Astrocyte of the cerebellum (primary cell): ENCODE results near the gene ST6GAL1.
"Not testable (repeated sequence)": the region's sequence is repeated elsewhere in the genome, so short reads cannot be mapped to it uniquely, and the experiment has no call there.

Source experiments
- DNase-seq: peaks from one replicate; pipeline ENCODE4 v3.0.0-alpha.2; 2011; ENCODE audit warnings: low read depth
- H3K4me3 ChIP-seq: 2 replicates; pipeline ENCODE4 v1.5.1; 2011; ENCODE audit warnings: mild to moderate bottlenecking, low read depth, low read length, moderate library complexity
- in situ Hi-C: cut with HindIII; loops from 2 replicates; pipeline ENCODE4 v1.10.0; 2017; ENCODE audit warnings: low sequenced_read_pairs
- TF ChIP-seq, protein P1 (sequence below): IDR thresholded peaks from 2 replicates; pipeline ENCODE4 v1.5.1; 2012; ENCODE audit warnings: low read length, low read depth, moderate library complexity, mild to moderate bottlenecking; ENCODE audit errors: missing control alignments

ST6GAL1 gene

DNA sequence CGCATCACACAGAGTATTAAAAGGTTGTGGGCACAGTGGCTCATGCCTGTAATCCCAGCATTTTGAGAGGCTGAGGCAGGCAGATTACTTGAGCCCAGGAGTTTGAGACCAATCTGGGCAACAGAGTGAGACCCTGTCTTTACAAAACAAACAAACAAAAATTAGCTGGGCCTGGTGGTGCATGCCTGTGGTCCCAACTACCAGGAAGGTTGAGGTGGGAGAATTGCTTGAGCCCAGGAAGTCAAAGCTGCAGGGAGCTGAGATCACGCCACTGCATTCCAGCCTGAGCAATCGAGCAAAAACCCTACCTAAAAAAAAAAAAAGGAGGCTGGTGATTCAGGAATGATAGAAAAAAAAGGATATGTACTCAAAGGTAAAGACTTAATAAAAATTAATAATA is 28.2 kb upstream of the ST6GAL1 start:
- DNase-seq = no peak
- TF ChIP-seq, protein P1, sequence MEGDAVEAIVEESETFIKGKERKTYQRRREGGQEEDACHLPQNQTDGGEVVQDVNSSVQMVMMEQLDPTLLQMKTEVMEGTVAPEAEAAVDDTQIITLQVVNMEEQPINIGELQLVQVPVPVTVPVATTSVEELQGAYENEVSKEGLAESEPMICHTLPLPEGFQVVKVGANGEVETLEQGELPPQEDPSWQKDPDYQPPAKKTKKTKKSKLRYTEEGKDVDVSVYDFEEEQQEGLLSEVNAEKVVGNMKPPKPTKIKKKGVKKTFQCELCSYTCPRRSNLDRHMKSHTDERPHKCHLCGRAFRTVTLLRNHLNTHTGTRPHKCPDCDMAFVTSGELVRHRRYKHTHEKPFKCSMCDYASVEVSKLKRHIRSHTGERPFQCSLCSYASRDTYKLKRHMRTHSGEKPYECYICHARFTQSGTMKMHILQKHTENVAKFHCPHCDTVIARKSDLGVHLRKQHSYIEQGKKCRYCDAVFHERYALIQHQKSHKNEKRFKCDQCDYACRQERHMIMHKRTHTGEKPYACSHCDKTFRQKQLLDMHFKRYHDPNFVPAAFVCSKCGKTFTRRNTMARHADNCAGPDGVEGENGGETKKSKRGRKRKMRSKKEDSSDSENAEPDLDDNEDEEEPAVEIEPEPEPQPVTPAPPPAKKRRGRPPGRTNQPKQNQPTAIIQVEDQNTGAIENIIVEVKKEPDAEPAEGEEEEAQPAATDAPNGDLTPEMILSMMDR = no peak
- no peak overlapping the region for H3K4me3 ChIP-seq
- in situ Hi-C loops = no loop called here

DNA sequence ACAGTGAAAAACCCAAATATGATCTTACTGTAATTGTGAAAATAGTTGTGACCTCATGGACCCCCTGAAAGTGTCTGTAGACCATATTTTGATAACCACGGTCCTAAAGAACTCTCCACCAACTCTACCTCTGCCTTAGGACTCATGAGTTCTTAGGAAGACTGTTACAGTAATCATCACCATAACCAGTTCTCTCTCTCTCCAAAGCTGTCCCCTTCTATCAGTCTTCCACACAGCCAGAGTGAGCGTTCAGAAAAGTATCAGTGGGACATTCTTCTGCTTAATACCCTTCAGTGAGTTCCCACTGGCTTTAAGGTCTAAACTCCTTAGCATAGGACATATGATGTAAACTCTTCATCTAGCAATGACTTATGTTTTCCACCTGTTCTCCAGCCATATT is 27.6 kb upstream of the ST6GAL1 start:
- TF ChIP-seq, protein P1 = no peak
- in situ Hi-C loops = no loop called here
- H3K4me3 ChIP-seq = no peak overlapping the region
- no peak for DNase-seq

DNA sequence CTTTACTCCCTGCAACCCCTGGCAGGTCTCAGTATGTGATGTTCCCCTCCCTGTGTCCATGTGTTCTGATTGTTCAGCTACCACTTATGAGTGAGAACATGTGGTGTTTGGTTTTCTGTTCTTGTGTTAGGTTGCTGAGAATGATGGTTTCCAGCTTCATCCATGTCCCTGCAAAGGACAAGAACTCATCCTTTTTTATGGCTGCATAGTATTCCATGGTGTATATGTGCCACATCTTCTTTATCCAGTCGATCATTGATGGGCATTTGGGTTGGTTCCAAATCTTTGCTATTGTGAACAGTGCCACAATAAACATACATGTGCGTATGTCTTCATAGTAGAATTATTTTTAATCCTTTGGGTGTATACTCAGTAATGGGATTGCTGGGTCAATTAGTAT is 26.6 kb upstream of the ST6GAL1 start:
- H3K4me3 ChIP-seq, DNase-seq, in situ Hi-C loops: not testable (repeated sequence)

DNA sequence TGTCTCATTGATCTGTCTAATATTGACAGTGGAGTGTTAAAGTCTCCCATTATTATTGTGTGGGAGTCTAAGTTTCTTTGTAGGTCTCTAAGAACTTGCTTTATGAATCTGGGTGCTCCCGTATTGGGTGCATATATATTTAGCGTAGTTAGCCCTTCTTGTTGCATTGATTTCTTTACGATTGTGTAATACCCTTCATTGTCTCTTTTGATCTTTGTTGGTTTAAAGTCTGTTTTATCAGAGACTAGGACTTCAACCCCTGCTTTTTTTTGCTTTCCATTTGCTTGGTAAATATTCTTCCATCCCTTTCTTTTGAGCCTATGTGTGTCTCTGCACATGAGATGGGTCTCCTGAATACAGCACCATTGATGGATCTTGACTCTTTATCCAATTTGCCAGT is 23.3 kb upstream of the ST6GAL1 start:
- DNase-seq, H3K4me3 ChIP-seq, in situ Hi-C loops: not testable (repeated sequence)

DNA sequence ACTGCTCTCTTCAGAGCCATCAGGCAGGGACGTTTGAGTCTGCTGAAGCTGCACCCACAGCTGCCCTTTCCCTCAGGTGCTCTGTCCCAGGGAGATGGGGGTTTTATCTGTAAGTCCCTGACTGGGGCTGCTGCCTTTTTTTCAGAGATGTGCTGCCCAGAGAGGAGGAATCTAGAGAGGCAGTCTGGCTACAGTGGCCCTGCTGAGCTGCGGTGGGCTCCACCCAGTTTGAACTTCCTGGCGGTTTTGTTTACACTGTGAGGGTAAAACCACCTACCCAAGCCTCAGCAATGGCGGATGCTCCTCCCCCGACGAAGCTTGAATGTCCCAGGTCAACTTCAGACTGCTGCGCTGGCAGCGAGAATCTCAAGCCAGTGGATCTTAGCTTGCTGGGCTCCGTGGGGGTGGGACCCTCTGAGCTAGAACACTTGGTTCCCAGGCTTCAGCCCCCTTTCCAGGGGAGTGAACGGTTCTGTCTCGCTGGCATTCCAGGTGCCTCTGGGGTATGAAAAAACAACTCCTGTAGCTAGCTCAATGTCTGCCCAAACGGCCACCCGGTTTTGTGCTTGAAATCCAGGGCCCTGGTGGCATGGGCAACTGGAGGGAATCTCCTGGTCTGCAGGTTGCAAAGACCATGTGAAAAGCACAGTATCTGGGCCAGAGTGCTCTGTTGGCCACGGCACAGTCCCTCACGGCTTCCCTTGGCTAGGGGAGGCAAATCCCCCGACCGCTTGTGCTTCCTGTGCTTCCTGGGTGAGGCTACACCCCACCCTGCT is 21.1 kb upstream of the ST6GAL1 start:
- in situ Hi-C loops = no loop called here
- TF ChIP-seq, protein P1 = no peak
- no peak overlapping the region for H3K4me3 ChIP-seq
- DNase-seq = no peak

GRCh38 chr3:186915806-186916796 is 14.2 kb upstream of the ST6GAL1 start:
- TF ChIP-seq, protein P1 = no peak
- in situ Hi-C loops = no loop called here
- DNase-seq = no peak
- no peak overlapping the region for H3K4me3 ChIP-seq

DNA sequence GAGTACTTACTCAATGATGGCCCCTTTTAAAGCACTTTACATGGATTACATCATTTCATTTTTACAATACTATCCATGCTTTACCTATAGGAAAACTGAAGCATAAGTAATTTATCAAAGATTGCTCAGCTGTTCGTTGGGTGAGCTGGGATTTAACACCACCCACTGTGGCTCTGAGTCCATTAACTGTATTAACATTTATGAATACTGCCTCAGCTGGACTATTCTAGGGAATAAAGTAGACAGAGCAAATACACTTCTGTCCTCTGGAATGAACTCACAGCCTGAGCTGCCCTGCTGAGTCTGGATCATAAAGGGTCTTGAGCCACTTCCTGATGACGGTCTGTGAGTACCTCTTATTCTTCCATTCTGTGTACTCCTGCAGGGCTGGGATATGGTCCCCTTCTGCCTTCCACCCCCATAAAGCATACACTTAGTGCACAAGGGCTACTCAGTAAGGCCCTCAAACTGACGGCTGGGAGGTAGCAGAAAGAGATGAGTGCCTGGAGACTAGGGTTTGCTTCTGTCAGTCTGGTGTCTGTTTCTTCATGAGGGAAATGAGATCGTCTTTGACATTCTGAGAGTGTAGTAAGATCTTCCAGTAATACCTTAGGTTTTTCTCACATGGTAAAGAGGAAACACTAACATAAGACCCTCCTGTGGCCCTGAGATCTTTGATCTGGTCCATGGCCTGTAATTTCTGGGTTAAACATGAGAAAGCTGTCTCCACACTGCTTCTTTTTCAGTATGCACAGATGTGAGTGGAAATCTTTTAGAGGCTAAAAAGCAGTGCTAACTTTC is 12.6 kb upstream of the ST6GAL1 start:
- H3K4me3 ChIP-seq = no peak overlapping the region
- DNase-seq = no peak
- in situ Hi-C loops = no loop called here
- TF ChIP-seq, protein P1 = no peak
